Measurements from ENCODE around the gene DPYSL4. TPM values are rescaled to one million over a fixed set of nuclear protein-coding genes. Genes with fewer than 3 reads are reported as not detected.

Gene DPYSL4
- total RNA-seq, 4 donors from 2014 or later: 1.5 to 5.0 TPM; not detected in 2

- H3K4me3 ChIP-seq: no peak overlapping the region
- intact Hi-C loops (cut with DNase I; ENCODE audit: low total_unique reads): no loop called here
- no peak for DNase-seq
- H3K4me1 ChIP-seq: no peaks in the 10 kb centered on the region
- no peaks in the 10 kb centered on the region for H3K27me3 ChIP-seq
- no peak for TF ChIP-seq CTCF (IDR thresholded peaks at IDR 0.05)
- TF ChIP-seq POLR2A (IDR thresholded peaks at IDR 0.05): no peak
- no peaks in the 10 kb centered on the region for H3K36me3 ChIP-seq
- H3K9me3 ChIP-seq: no peaks in the 10 kb centered on the region
- H3K27ac ChIP-seq: no peak overlapping the region
Measured at GRCh38 chr10:132178046-132178445, 8.7 kb upstream of the DPYSL4 start.

- Histone ChIP-seq H3K9me3 (no peaks in the 10 kb centered on the region), H3K27ac (no peak overlapping the region), H3K36me3 (no peaks in the 10 kb centered on the region), H3K4me3 (no peak overlapping the region), H3K4me1 (no peaks in the 10 kb centered on the region), H3K27me3 (no peaks in the 10 kb centered on the region)
- TF ChIP-seq POLR2A (IDR thresholded peaks at IDR 0.05) (no peak), CTCF (IDR thresholded peaks at IDR 0.05) (no peak)
- no peak for DNase-seq
- intact Hi-C loops (cut with DNase I; ENCODE audit: low total_unique reads): no loop called here
Measured at GRCh38 chr10:132178672-132179545, 7.8 kb upstream of the DPYSL4 start.

GRCh38 chr10:132179551-132180392 lies 7.0 kb upstream of the DPYSL4 start:
- intact Hi-C loops (cut with DNase I; ENCODE audit: low total_unique reads): no loop called here
- H3K9me3 ChIP-seq: no peaks in the 10 kb centered on the region
- H3K4me1 ChIP-seq: no peaks in the 10 kb centered on the region
- no peak overlapping the region for H3K4me3 ChIP-seq
- no peaks in the 10 kb centered on the region for H3K36me3 ChIP-seq
- no peak overlapping the region for H3K27ac ChIP-seq
- TF ChIP-seq CTCF (IDR thresholded peaks at IDR 0.05) (no peak), POLR2A (IDR thresholded peaks at IDR 0.05) (no peak)
- no peaks in the 10 kb centered on the region for H3K27me3 ChIP-seq
- DNase-seq: no peak

GRCh38 chr10:132180736-132181135 lies 6.0 kb upstream of the DPYSL4 start:
- DNase-seq: no peak
- Histone ChIP-seq H3K4me3 (no peak overlapping the region), H3K4me1 (peaks cover 0 to 4% of the 10 kb centered on the region in 2 donors), H3K36me3 (no peaks in the 10 kb centered on the region), H3K27ac (no peak overlapping the region), H3K27me3 (no peaks in the 10 kb centered on the region), H3K9me3 (no peaks in the 10 kb centered on the region)
- intact Hi-C loops (cut with DNase I; ENCODE audit: low total_unique reads): no loop called here
- TF ChIP-seq POLR2A (IDR thresholded peaks at IDR 0.05) (no peak), CTCF (IDR thresholded peaks at IDR 0.05) (no peak)
